Chondrocyte (in vitro differentiated cells): ENCODE data around the gene SLC30A2. TPM values are rescaled to one million over a fixed set of nuclear protein-coding genes. Genes with fewer than 3 reads are reported as not detected.

Experiments
- DNase-seq: peaks from one replicate; pipeline ENCODE4 v3.0.0; 2021; ENCODE audit warnings: mixed read lengths, low spot score
- H3K27ac Mint-ChIP-seq: one replicate; pipeline ENCODE4 v1.8.0; 2021; ENCODE audit warnings: mild to moderate bottlenecking, moderate library complexity, mixed read lengths; ENCODE audit not compliant: unreplicated experiment
- H3K27me3 Mint-ChIP-seq: 2 replicates; pipeline ENCODE4 v1.8.0; 2021; ENCODE audit warnings: low read depth, mixed read lengths
- H3K36me3 Mint-ChIP-seq: 2 replicates; pipeline ENCODE4 v1.8.0; 2021; ENCODE audit warnings: low read depth, mixed read lengths
- H3K4me1 Mint-ChIP-seq: 2 replicates; pipeline ENCODE4 v1.8.0; 2021; ENCODE audit warnings: low read depth, mild to moderate bottlenecking, mixed read lengths
- H3K4me3 Mint-ChIP-seq: one replicate; pipeline ENCODE4 v1.8.0; 2021; ENCODE audit warnings: mild to moderate bottlenecking, moderate library complexity, mixed read lengths; ENCODE audit not compliant: unreplicated experiment
- H3K9me3 Mint-ChIP-seq: 2 replicates; pipeline ENCODE4 v1.8.0; 2021; ENCODE audit warnings: low read depth, mixed read lengths
- total RNA-seq: library from RNA; stranded (reverse); gene quantifications from 3 replicates; pipeline ENCODE4 v1.2.1, GENCODE V29; 2021
- TF ChIP-seq, protein P1 (sequence below): fragments of 200-600 bp; sonication (generic); IDR thresholded peaks from 2 replicates; pipeline ENCODE4 v1.5.0; 2021; ENCODE audit warnings: antibody characterized with exemption, mild to moderate bottlenecking, moderate library complexity

Gene SLC30A2
- total RNA-seq, 1 donor from 2014 or later: 0.12 TPM

GRCh38 chr1:26017606-26018005 lies 28.3 kb downstream of the SLC30A2 start:
- H3K36me3 Mint-ChIP-seq: no peaks in the 10 kb centered on the region
- no peaks in the 10 kb centered on the region for H3K9me3 Mint-ChIP-seq
- H3K4me1 Mint-ChIP-seq: peaks cover 55% of the 10 kb centered on the region
- no peak for DNase-seq
- H3K27ac Mint-ChIP-seq: no peak overlapping the region
- H3K4me3 Mint-ChIP-seq: no peak overlapping the region
- TF ChIP-seq, protein P1, sequence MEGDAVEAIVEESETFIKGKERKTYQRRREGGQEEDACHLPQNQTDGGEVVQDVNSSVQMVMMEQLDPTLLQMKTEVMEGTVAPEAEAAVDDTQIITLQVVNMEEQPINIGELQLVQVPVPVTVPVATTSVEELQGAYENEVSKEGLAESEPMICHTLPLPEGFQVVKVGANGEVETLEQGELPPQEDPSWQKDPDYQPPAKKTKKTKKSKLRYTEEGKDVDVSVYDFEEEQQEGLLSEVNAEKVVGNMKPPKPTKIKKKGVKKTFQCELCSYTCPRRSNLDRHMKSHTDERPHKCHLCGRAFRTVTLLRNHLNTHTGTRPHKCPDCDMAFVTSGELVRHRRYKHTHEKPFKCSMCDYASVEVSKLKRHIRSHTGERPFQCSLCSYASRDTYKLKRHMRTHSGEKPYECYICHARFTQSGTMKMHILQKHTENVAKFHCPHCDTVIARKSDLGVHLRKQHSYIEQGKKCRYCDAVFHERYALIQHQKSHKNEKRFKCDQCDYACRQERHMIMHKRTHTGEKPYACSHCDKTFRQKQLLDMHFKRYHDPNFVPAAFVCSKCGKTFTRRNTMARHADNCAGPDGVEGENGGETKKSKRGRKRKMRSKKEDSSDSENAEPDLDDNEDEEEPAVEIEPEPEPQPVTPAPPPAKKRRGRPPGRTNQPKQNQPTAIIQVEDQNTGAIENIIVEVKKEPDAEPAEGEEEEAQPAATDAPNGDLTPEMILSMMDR: no peak
- H3K27me3 Mint-ChIP-seq: no peaks in the 10 kb centered on the region

DNA sequence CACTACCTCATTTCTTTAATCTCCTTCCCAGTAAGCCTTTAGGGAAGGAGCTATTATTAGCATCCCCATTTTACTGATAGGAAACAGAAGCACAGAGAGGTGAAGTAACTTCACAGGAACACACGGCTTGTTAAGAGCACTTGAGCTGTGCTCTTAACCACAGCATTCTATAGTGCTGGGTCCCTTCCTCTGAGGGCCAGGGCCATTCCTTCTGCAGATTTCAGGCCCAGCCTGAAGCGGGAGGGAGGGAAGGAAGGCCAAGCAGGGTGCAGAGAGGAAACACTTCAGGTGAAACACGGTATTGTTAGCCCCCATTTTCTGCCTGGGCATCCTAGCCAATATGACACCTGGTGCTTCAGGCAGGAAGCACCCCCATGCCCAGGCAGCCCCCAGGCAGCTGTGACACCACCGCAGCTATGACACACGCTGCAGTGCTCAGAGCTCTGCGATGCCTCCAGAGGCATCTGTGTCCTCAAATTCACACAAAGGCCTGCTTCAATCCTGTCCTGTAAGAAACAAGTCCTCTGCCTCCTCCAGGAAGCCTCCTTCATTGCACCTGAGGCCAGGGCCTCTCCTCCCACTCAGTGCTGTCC lies 28.9 kb downstream of the SLC30A2 start:
- peaks cover 53% of the 10 kb centered on the region for H3K4me1 Mint-ChIP-seq
- no peaks in the 10 kb centered on the region for H3K9me3 Mint-ChIP-seq

GRCh38 chr1:26016258-26016952 lies 29.5 kb downstream of the SLC30A2 start:
- TF ChIP-seq, protein P1: no peak
- Mint-ChIP-seq H3K27ac (no peak overlapping the region), H3K9me3 (no peaks in the 10 kb centered on the region), H3K36me3 (no peaks in the 10 kb centered on the region), H3K4me1 (peaks cover 49% of the 10 kb centered on the region), H3K27me3 (no peaks in the 10 kb centered on the region), H3K4me3 (no peak overlapping the region)
- no peak for DNase-seq

More for the DNA sequence above, 28.9 kb downstream of the SLC30A2 start:
- DNase-seq: no peak
- Mint-ChIP-seq H3K36me3 (no peaks in the 10 kb centered on the region), H3K27ac (no peak overlapping the region), H3K27me3 (no peaks in the 10 kb centered on the region), H3K4me3 (no peak overlapping the region)
- TF ChIP-seq, protein P1: no peak

DNA sequence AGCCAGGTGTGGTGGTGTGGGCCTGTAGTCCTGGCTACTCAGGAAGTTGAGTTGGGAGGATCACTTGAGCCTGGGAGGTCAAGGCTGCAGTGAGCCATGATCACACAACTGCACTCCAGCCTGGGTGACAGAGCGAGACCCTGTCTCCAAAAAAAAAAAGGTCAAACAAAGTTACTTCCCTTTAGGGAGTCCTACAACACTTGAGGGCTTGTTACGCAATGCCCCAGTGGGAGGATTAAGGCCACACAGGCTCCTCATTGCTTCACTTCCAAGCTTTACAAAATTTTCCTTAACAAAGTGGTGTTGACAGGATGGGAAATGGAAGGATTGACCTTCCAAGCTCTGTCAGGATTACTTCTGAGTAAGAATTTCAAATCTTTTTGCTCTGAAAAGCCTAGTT lies 30.6 kb downstream of the SLC30A2 start:
- no peak for DNase-seq
- TF ChIP-seq, protein P1: no peak
- Mint-ChIP-seq H3K36me3 (no peaks in the 10 kb centered on the region), H3K4me3 (no peak overlapping the region), H3K27me3 (no peaks in the 10 kb centered on the region), H3K4me1 (peaks cover 38% of the 10 kb centered on the region), H3K27ac (no peak overlapping the region), H3K9me3 (no peaks in the 10 kb centered on the region)

DNA sequence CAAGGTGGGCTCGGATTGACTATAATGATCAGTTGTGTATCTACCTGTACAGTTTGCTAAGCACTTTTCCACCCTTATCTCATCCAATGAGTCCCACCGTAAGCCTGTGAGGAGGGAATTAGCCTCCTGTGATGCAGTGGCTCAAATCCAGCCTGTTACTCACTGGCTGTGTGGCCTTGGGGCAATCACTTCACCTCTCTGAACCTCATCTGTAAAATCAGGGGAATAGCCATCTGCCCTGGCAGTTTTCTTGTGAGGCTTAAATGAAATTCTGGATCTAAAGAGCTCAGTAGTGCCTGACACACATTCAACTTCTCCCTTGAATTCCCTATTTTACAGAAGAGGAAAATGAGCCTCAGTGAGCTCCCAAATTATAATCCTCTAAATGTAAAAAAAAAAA lies 31.7 kb downstream of the SLC30A2 start:
- no peak overlapping the region for H3K27ac Mint-ChIP-seq

More for the DNA sequence above, 31.7 kb downstream of the SLC30A2 start:
- Mint-ChIP-seq H3K27me3 (no peaks in the 10 kb centered on the region), H3K4me3 (no peak overlapping the region), H3K36me3 (no peaks in the 10 kb centered on the region), H3K4me1 (peaks cover 26% of the 10 kb centered on the region), H3K9me3 (no peaks in the 10 kb centered on the region)
- no peak for DNase-seq
- TF ChIP-seq, protein P1: no peak
